CD4-positive, alpha-beta T cell (primary cell): ENCODE data around the gene USP6NL. TPM values are rescaled to one million over a fixed set of nuclear protein-coding genes. Genes with fewer than 3 reads are reported as not detected.
A peak's percentile ranks its signal among the peaks of the same experiment; 100 is the strongest.

Experiments
- ATAC-seq: fragments of 200-7000 bp; cut with Tn5 transposase; one replicate; pipeline ENCODE4 v1.10.0; 2022; ENCODE audit warnings: mild to moderate bottlenecking; ENCODE audit not compliant: poor library complexity
- CTCF ChIA-PET: fragments of 350-600 bp; sonication (Branson Sonifier 250); formaldehyde crosslinking; loops from one replicate; lab custom pipeline; 2021; ENCODE audit warnings: antibody characterized with exemption, inconsistent platforms; lab: Charles Lee
- POLR2A ChIA-PET: fragments of 350-600 bp; sonication (Branson Sonifier 250); formaldehyde crosslinking; loops from one replicate; lab custom pipeline; 2021; ENCODE audit warnings: antibody characterized with exemption, inconsistent platforms; lab: Charles Lee
- DNase-seq, 14 experiments: peaks; one replicate each; pipeline ENCODE4 v3.0.0-alpha.2; 2013 to 2020; ENCODE audit warnings: mixed read lengths in 2 of 14
- H3K27ac ChIP-seq, 2 donors: one replicate each; pipeline versions ENCODE4 v1.5.1 to v1.7.0; 2013; ENCODE audit warnings: low read length in 2 of 2, low read depth in 1 of 2, mild to moderate bottlenecking in 1 of 2
- H3K27me3 ChIP-seq, 2 experiments: 1 replicate in 1 of 2; 2 replicates in 1 of 2; pipeline versions ENCODE4 v1.6.1 to v1.7.0; 2013; ENCODE audit warnings: low read length in 2 of 2, control low read depth in 1 of 2, mild to moderate bottlenecking in 1 of 2, moderate library complexity in 1 of 2; ENCODE audit not compliant: insufficient read depth in 2 of 2, control insufficient read depth in 1 of 2
- H3K36me3 ChIP-seq: one replicate; pipeline ENCODE4 v1.6.1; 2013; ENCODE audit warnings: low read length, control low read depth; ENCODE audit not compliant: insufficient read depth
- H3K4me1 ChIP-seq: one replicate; pipeline ENCODE4 v1.6.1; 2013; ENCODE audit warnings: low read length, control low read depth; ENCODE audit not compliant: insufficient read depth
- H3K4me3 ChIP-seq: one replicate; pipeline ENCODE4 v1.5.1; 2013; ENCODE audit warnings: mild to moderate bottlenecking, low read length, moderate library complexity
- H3K9me3 ChIP-seq, 2 experiments: 1 replicate in 1 of 2; 2 replicates in 1 of 2; pipeline versions ENCODE4 v1.6.1 to v1.7.0; 2013; ENCODE audit warnings: low read length in 2 of 2, mild to moderate bottlenecking in 2 of 2, control low read depth in 1 of 2, moderate library complexity in 1 of 2; ENCODE audit not compliant: control insufficient read depth in 1 of 2, insufficient read depth in 1 of 2
- H3K27ac Mint-ChIP-seq: one replicate; pipeline ENCODE4 v1.8.0; 2020; ENCODE audit warnings: mixed read lengths
- H3K27me3 Mint-ChIP-seq: one replicate; pipeline ENCODE4 v1.8.0; 2021; ENCODE audit warnings: mixed read lengths
- H3K36me3 Mint-ChIP-seq: one replicate; pipeline ENCODE4 v1.8.0; 2021; ENCODE audit warnings: low read depth, mixed read lengths
- H3K4me1 Mint-ChIP-seq: one replicate; pipeline ENCODE4 v1.8.0; 2021; ENCODE audit warnings: low read depth, mixed read lengths
- H3K4me3 Mint-ChIP-seq: one replicate; pipeline ENCODE4 v1.8.0; 2020; ENCODE audit warnings: mild to moderate bottlenecking, mixed read lengths
- H3K9me3 Mint-ChIP-seq: one replicate; pipeline ENCODE4 v1.8.0; 2020; ENCODE audit warnings: mixed read lengths
- intact Hi-C, 2 experiments: fragments of 100-400 bp; cut with DNase I in 1 of 2; cut with micrococcal nuclease in 1 of 2; formaldehyde crosslinking; loops; one replicate each; pipeline versions ENCODE4 v1.15.1 to v1.9.0; 2023 to 2025; cut with DNase I, micrococcal nuclease
- total RNA-seq, 174 experiments: library from RNA in 2 of 174; stranded (reverse) in 2 of 174; gene quantifications; one replicate each; pipeline ENCODE4 v1.2.3 and lab custom pipeline; 2021 to 2026
- TF ChIP-seq, protein P1 (sequence below): fragments of 200-600 bp; IDR thresholded peaks from one replicate; pipeline ENCODE4 v1.8.0; 2022; ENCODE audit warnings: antibody characterized with exemption, mild to moderate bottlenecking

Gene USP6NL
- total RNA-seq, 2 experiments from 2014 or later, result 5.2 to 5.6 TPM

- CTCF ChIA-PET, result interaction anchor here (1.4 kb wide), 1 partner anchor 13 kb away, joined by 3 read pairs; no protein-coding TSS in a partner anchor
- H3K27me3 ChIP-seq, result no peaks in the 10 kb centered on the region
- peak in 3 of 14 experiments; percentile 3 to 31 (median 30) for DNase-seq
- Mint-ChIP-seq H3K4me1 (no peaks in the 10 kb centered on the region), H3K4me3 (no peak overlapping the region), H3K27ac (no peak overlapping the region), H3K36me3 (no peaks in the 10 kb centered on the region), H3K27me3 (no peaks in the 10 kb centered on the region), H3K9me3 (no peaks in the 10 kb centered on the region)
- TF ChIP-seq, protein P1, sequence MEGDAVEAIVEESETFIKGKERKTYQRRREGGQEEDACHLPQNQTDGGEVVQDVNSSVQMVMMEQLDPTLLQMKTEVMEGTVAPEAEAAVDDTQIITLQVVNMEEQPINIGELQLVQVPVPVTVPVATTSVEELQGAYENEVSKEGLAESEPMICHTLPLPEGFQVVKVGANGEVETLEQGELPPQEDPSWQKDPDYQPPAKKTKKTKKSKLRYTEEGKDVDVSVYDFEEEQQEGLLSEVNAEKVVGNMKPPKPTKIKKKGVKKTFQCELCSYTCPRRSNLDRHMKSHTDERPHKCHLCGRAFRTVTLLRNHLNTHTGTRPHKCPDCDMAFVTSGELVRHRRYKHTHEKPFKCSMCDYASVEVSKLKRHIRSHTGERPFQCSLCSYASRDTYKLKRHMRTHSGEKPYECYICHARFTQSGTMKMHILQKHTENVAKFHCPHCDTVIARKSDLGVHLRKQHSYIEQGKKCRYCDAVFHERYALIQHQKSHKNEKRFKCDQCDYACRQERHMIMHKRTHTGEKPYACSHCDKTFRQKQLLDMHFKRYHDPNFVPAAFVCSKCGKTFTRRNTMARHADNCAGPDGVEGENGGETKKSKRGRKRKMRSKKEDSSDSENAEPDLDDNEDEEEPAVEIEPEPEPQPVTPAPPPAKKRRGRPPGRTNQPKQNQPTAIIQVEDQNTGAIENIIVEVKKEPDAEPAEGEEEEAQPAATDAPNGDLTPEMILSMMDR, result no peak
- no peaks in the 10 kb centered on the region for H3K4me1 ChIP-seq
- no peak overlapping the region for H3K27ac ChIP-seq
- H3K36me3 ChIP-seq, result no peaks in the 10 kb centered on the region
- H3K9me3 ChIP-seq, result no peaks in the 10 kb centered on the region
- ATAC-seq, result no peak
- no peak overlapping the region for H3K4me3 ChIP-seq
- intact Hi-C loops, result no loop called here
- POLR2A ChIA-PET, result no interaction called here
Measured at GRCh38 chr10:11560076-11560709, 51.3 kb downstream of the USP6NL start.

DNA sequence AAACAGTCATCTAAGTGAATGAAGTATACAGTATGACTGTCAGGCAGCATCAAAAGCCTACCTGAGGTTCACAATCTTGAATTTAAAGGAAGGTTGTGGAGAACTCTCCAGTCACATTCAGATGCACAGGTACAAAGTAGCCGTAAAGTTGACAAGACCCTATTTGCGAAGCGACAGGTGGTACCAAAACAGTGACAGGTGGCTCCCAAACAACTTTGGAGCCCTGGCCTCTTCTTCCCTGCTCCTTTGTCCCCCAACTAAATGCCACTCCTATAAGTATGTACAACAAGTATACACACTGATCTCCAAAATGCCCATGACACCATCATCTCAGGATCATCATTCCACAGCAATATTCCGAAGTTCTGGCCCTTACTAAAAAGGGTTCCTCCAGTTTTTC, 53.5 kb downstream of the USP6NL start:
- ATAC-seq (no peak), DNase-seq (no peak)
- Histone ChIP-seq H3K4me3 (no peak overlapping the region), H3K27me3 (no peaks in the 10 kb centered on the region), H3K27ac (no peak overlapping the region), H3K4me1 (no peaks in the 10 kb centered on the region), H3K9me3 (no peaks in the 10 kb centered on the region), H3K36me3 (no peaks in the 10 kb centered on the region)
- CTCF ChIA-PET, result interaction anchor here (1.0 kb wide), 1 partner anchor 10 kb away, joined by 4 read pairs; no protein-coding TSS in a partner anchor
- H3K27ac Mint-ChIP-seq, result no peak overlapping the region
- H3K9me3 Mint-ChIP-seq, result no peaks in the 10 kb centered on the region
- H3K27me3 Mint-ChIP-seq, result no peaks in the 10 kb centered on the region
- no peaks in the 10 kb centered on the region for H3K36me3 Mint-ChIP-seq
- H3K4me1 Mint-ChIP-seq, result peaks cover 9% of the 10 kb centered on the region
- TF ChIP-seq, protein P1, result no peak
- intact Hi-C loops, result no loop called here
- H3K4me3 Mint-ChIP-seq, result no peak overlapping the region
- POLR2A ChIA-PET, result no interaction called here

- DNase-seq (no peak), ATAC-seq (no peak)
- no peaks in the 10 kb centered on the region for H3K9me3 Mint-ChIP-seq
- no peaks in the 10 kb centered on the region for H3K27me3 Mint-ChIP-seq
- Histone ChIP-seq H3K4me1 (no peaks in the 10 kb centered on the region), H3K9me3 (no peaks in the 10 kb centered on the region), H3K36me3 (no peaks in the 10 kb centered on the region), H3K27ac (no peak overlapping the region), H3K27me3 (no peaks in the 10 kb centered on the region), H3K4me3 (no peak overlapping the region)
- H3K36me3 Mint-ChIP-seq, result no peaks in the 10 kb centered on the region
- H3K4me3 Mint-ChIP-seq, result no peak overlapping the region
- intact Hi-C loops, result no loop called here
- ChIA-PET POLR2A (no interaction called here), CTCF (interaction anchor here (1.0 kb wide), 1 partner anchor 10 kb away, joined by 4 read pairs; no protein-coding TSS in a partner anchor)
- H3K4me1 Mint-ChIP-seq, result peaks cover 9% of the 10 kb centered on the region
- H3K27ac Mint-ChIP-seq, result no peak overlapping the region
- TF ChIP-seq, protein P1, result no peak
Measured at GRCh38 chr10:11557513-11557912, 53.9 kb downstream of the USP6NL start.
